ENCODE data around the gene POU6F2.

DNA sequence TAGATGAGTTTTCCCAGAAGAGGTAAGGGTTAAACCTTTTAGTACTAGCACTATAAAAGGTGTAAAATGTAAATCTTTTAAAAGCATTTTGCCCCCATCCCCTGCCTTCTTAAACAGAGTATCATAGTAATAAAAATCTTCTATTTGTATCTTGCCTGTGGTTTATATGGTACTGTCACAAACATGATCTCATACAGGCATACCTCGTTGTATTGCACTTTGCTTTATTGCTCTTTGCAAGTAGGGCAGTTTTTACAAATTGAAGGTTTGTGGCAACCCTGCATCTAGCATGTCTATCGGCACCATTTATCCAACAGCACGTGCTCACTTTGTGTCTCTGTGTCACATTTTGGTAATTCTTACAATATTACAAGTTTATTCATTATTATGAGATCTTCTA, 389.7 kb downstream of the POU6F2 start:
- TF ChIP-seq, protein P1, sequence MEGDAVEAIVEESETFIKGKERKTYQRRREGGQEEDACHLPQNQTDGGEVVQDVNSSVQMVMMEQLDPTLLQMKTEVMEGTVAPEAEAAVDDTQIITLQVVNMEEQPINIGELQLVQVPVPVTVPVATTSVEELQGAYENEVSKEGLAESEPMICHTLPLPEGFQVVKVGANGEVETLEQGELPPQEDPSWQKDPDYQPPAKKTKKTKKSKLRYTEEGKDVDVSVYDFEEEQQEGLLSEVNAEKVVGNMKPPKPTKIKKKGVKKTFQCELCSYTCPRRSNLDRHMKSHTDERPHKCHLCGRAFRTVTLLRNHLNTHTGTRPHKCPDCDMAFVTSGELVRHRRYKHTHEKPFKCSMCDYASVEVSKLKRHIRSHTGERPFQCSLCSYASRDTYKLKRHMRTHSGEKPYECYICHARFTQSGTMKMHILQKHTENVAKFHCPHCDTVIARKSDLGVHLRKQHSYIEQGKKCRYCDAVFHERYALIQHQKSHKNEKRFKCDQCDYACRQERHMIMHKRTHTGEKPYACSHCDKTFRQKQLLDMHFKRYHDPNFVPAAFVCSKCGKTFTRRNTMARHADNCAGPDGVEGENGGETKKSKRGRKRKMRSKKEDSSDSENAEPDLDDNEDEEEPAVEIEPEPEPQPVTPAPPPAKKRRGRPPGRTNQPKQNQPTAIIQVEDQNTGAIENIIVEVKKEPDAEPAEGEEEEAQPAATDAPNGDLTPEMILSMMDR (IDR thresholded peaks at IDR 0.05 in 2 of 3, conservative IDR thresholded peaks at IDR 0.05 in 1 of 3; ENCODE audit: borderline replicate concordance in 1 of 3, insufficient read depth in 1 of 3, low read depth in 2 of 3, low read length in 2 of 3) = no peak
- TF ChIP-seq ZNF274 (IDR thresholded peaks at IDR 0.05; ENCODE audit: low read depth, low read length) (no peak), POLR2A (IDR thresholded peaks at IDR 0.05; ENCODE audit: borderline replicate concordance, extremely low read depth, insufficient read depth, insufficient read length) (no peak), MAX (IDR thresholded peaks at IDR 0.05) (no peak), POLR2AphosphoS5 (IDR thresholded peaks at IDR 0.05; ENCODE audit: low read depth, low read length) (no peak)
